Upper lobe of left lung (tissue), 6 donors: ENCODE results near the gene DNAAF3. TPM values are rescaled to one million over a fixed set of nuclear protein-coding genes. Genes with fewer than 3 reads are reported as not detected.

ENCODE experiments used
- ATAC-seq, 2 donors: fragments of 200-7000 bp; cut with Tn5 transposase; one replicate each; pipeline ENCODE4 v1.9.1; 2022; ENCODE audit warnings: mild to moderate bottlenecking in 2 of 2, moderate library complexity in 2 of 2; ENCODE audit not compliant: low FRiP score in 2 of 2
- DNase-seq, 2 donors: peaks; one replicate each; pipeline ENCODE4 v3.0.0-alpha.2; 2019 to 2020
- H3K27ac ChIP-seq, 4 donors: fragments of 200-600 bp; sonication (generic); one replicate each; pipeline ENCODE4 v1.5.1; 2016 to 2019
- H3K27me3 ChIP-seq, 4 donors: fragments of 200-600 bp; sonication (generic); one replicate each; pipeline ENCODE4 v1.5.1; 2017 to 2019
- H3K36me3 ChIP-seq, 4 donors: fragments of 200-600 bp; sonication (generic); one replicate each; pipeline ENCODE4 v1.5.1; 2016 to 2019
- H3K4me1 ChIP-seq, 4 donors: fragments of 200-600 bp; sonication (generic); one replicate each; pipeline ENCODE4 v1.5.1; 2018 to 2019
- H3K4me3 ChIP-seq, 4 donors: fragments of 200-600 bp; sonication (generic); one replicate each; pipeline ENCODE4 v1.5.1; 2017 to 2019; ENCODE audit warnings: mild to moderate bottlenecking in 2 of 4, moderate library complexity in 1 of 4
- H3K9me3 ChIP-seq, 4 donors: fragments of 200-600 bp; sonication (generic); one replicate each; pipeline ENCODE4 v1.5.1; 2018 to 2019
- EP300 ChIP-seq, 4 donors: sonication (generic); formaldehyde crosslinking; IDR thresholded peaks; one replicate each; pipeline ENCODE4 v1.5.1; 2017; ENCODE audit warnings: antibody characterized with exemption in 4 of 4, control low read depth in 2 of 4
- POLR2A ChIP-seq, 4 donors: fragments of 450-650 bp; IDR thresholded peaks; one replicate each; pipeline ENCODE4 v1.5.1; 2016 to 2017; ENCODE audit warnings: antibody characterized with exemption in 4 of 4, mild to moderate bottlenecking in 2 of 4
- POLR2AphosphoS5 ChIP-seq, 2 donors: sonication (generic); formaldehyde crosslinking; IDR thresholded peaks; one replicate each; pipeline ENCODE4 v1.5.1; 2017; ENCODE audit warnings: antibody characterized with exemption in 2 of 2
- WGBS, 2 donors: methylation state at CpG; one replicate each; pipeline ENCODE4 v1.1.5; 2017 to 2018; 5-methylcytosine and 5-hydroxymethylcytosine counted together
- total RNA-seq, 6 donors: library from RNA; depleted of rRNA in 4 of 6; stranded (reverse); fragments of >200 nt in 4 of 6; gene quantifications; one replicate each; pipeline versions ENCODE4 v1.1.0 to v1.2.1, GENCODE V29; 2016 to 2021
- TF ChIP-seq, protein P1 (sequence below), 6 experiments: fragments of 450-650 bp in 4 of 6; fragments of 200-600 bp in 2 of 6; sonication (generic) in 2 of 6; IDR thresholded peaks; one replicate each; pipeline ENCODE4 v1.5.1; 2016 to 2019; ENCODE audit warnings: antibody characterized with exemption in 6 of 6
- donor health status: DM: no; HTN: no; CAD: no; lungs with moderate emphysema.
- donor health status: DM: no; HTN: yes; CAD: no; lungs with severe emphysema.

Gene DNAAF3
- total RNA-seq, 6 donors from 2014 or later = 4.2 to 27.4 (median 18.3) TPM

DNA sequence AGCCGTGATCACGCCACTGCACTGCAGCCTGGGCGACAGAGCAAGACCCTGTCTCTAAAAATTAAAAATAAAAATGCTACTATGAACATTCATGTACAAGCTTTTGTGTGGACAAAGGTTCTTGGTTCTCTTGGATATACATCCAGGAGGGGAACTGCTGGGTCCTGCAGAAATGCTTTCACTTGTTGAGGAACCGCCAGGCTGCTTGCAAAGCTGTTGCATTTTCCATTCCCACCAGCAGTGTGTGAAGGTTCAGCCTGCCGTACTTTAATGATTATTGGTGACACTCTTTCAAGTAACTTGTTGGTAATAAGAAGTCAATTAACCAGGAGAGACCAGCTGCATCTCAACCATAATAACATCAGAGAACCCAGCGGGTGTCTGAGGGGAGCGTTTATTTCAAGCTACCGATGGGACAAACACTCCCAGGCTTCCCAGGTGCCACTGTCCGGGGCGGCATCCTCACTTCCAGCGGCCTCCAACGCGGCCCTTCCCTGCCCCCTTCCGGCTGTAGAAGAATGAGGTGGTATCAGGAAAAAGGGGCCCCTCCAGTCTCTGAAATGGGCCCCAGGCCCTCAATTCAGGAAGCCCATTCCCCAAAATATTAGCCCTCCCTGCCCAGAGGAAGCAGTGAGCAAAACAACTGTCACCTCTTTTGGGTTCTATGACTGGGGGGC is 33.8 kb downstream of the DNAAF3 start:
- H3K4me1 ChIP-seq = no peaks in the 10 kb centered on the region
- DNase-seq = peak in 1 of 2 donors; percentile 41
- TF ChIP-seq POLR2AphosphoS5 (IDR thresholded peaks at IDR 0.05) = no peak
- TF ChIP-seq, protein P1, sequence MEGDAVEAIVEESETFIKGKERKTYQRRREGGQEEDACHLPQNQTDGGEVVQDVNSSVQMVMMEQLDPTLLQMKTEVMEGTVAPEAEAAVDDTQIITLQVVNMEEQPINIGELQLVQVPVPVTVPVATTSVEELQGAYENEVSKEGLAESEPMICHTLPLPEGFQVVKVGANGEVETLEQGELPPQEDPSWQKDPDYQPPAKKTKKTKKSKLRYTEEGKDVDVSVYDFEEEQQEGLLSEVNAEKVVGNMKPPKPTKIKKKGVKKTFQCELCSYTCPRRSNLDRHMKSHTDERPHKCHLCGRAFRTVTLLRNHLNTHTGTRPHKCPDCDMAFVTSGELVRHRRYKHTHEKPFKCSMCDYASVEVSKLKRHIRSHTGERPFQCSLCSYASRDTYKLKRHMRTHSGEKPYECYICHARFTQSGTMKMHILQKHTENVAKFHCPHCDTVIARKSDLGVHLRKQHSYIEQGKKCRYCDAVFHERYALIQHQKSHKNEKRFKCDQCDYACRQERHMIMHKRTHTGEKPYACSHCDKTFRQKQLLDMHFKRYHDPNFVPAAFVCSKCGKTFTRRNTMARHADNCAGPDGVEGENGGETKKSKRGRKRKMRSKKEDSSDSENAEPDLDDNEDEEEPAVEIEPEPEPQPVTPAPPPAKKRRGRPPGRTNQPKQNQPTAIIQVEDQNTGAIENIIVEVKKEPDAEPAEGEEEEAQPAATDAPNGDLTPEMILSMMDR (IDR thresholded peaks at IDR 0.05) = peak in 3 of 6 experiments; percentile 12 to 16 (median 12)
- no peaks in the 10 kb centered on the region for H3K36me3 ChIP-seq
- ATAC-seq = no peak
- H3K9me3 ChIP-seq = no peaks in the 10 kb centered on the region
- WGBS, 2 donors = 48 to 52% methylated on average over 14 of the region's 14 CpGs
- no peak overlapping the region for H3K27ac ChIP-seq
- H3K27me3 ChIP-seq = peaks cover 0 to 6% (median 0%) of the 10 kb centered on the region in 4 donors
- H3K4me3 ChIP-seq = no peak overlapping the region

GRCh38 chr19:55131421-55131820 is 35.0 kb downstream of the DNAAF3 start:
- TF ChIP-seq POLR2A (IDR thresholded peaks at IDR 0.05) (no peak), EP300 (IDR thresholded peaks at IDR 0.05) (no peak), POLR2AphosphoS5 (IDR thresholded peaks at IDR 0.05) (no peak)
- TF ChIP-seq, protein P1 (IDR thresholded peaks at IDR 0.05) = no peak
- ATAC-seq = no peak

GRCh38 chr19:55119053-55119452 is 47.4 kb downstream of the DNAAF3 start:
- no peaks in the 10 kb centered on the region for H3K36me3 ChIP-seq
- 80 to 82% methylated on average over 14 of the region's 14 CpGs for WGBS, 2 donors
- H3K27ac ChIP-seq = peak overlapping the region in 1 of 4 donors; percentile 90
- H3K9me3 ChIP-seq = no peaks in the 10 kb centered on the region
- TF ChIP-seq, protein P1 (IDR thresholded peaks at IDR 0.05) = no peak
- TF ChIP-seq EP300 (IDR thresholded peaks at IDR 0.05) (no peak), POLR2AphosphoS5 (IDR thresholded peaks at IDR 0.05) (no peak), POLR2A (IDR thresholded peaks at IDR 0.05) (no peak)
- peak overlapping the region in 1 of 4 donors; percentile 93 for H3K4me3 ChIP-seq
- ATAC-seq = no peak
- peaks cover 21 to 39% (median 35%) of the 10 kb centered on the region in 4 donors for H3K4me1 ChIP-seq
- no peaks in the 10 kb centered on the region for H3K27me3 ChIP-seq
- DNase-seq = no peak

More at GRCh38 chr19:55131421-55131820, 35.0 kb downstream of the DNAAF3 start:
- no peak overlapping the region for H3K4me3 ChIP-seq
- DNase-seq = peak in 1 of 2 donors; percentile 29
- H3K9me3 ChIP-seq = no peaks in the 10 kb centered on the region
- WGBS, 2 donors = 76 to 77% methylated on average over 16 of the region's 16 CpGs
- H3K4me1 ChIP-seq = peaks cover 0 to under 1% (median 0%) of the 10 kb centered on the region in 4 donors
- no peaks in the 10 kb centered on the region for H3K36me3 ChIP-seq
- H3K27me3 ChIP-seq = peaks cover 0 to 6% (median 0%) of the 10 kb centered on the region in 4 donors
- H3K27ac ChIP-seq = no peak overlapping the region

DNA sequence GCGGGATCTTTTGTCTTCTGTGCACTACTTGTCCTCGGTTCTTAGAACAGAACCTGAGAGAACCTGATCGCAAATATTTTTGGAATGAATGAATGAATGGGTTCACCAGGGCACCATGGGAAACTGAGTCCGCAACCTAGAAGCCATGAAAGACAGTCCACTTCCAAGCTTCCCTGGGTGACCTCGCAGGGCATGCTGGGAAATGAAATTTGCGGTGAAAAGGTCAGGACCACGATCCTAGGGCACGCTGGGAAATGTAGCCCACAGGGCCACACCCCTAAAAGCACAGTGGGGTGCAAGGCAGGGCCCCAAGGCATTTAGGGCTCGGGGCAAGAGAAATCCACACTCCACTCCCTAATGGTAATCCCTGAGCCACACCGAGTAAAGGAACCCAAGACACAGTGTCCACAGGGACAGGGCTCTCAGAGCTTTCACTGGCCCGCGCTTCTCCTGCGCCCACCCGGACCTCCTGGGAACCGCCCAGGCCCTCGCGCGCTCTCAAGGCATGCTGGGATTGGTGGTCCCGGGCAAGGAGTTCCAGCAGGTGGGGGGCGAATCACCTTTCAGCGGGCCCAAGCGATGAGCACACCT is 47.9 kb downstream of the DNAAF3 start:
- H3K27ac ChIP-seq = peak overlapping the region; percentile 75 to 92 (median 89)
- peak in 1 of 2 donors; percentile 38 for ATAC-seq
- H3K4me1 ChIP-seq = peaks cover 26 to 45% (median 41%) of the 10 kb centered on the region in 4 donors
- no peak for TF ChIP-seq POLR2A (IDR thresholded peaks at IDR 0.05)
- TF ChIP-seq EP300 (IDR thresholded peaks at IDR 0.05) = no peak
- TF ChIP-seq, protein P1 (IDR thresholded peaks at IDR 0.05) = no peak
- peak in 1 of 2 donors; percentile 5 for TF ChIP-seq POLR2AphosphoS5 (IDR thresholded peaks at IDR 0.05)
- no peaks in the 10 kb centered on the region for H3K27me3 ChIP-seq
- no peaks in the 10 kb centered on the region for H3K9me3 ChIP-seq
- peak; percentile 41 to 79 for DNase-seq
- 12 to 26% methylated on average over 9 to 22 of the region's 22 CpGs for WGBS, 2 donors
- peak overlapping the region in 3 of 4 donors; percentile 93 to 99 (median 96) for H3K4me3 ChIP-seq
- H3K36me3 ChIP-seq = no peaks in the 10 kb centered on the region
